HG02943 (cell line): ENCODE measurements around the gene NEURL1.

Experiments used
- ATAC-seq: cut with Tn5 transposase; IDR thresholded peaks from one replicate; pipeline ENCODE4 v1.9.1; 2021; ENCODE audit warnings: mild to moderate bottlenecking, low read depth, moderate library complexity; ENCODE audit not compliant: unreplicated experiment

The NEURL1 gene

GRCh38 chr10:103638948-103639347 lies 145.4 kb downstream of the NEURL1 start:
- no peak for ATAC-seq

GRCh38 chr10:103640436-103641181 lies 147.1 kb downstream of the NEURL1 start:
- ATAC-seq = no peak

- no peak for ATAC-seq
Measured at GRCh38 chr10:103641326-103641725, 147.8 kb downstream of the NEURL1 start.
